Thyroid gland (tissue), 4 donors: ENCODE data around the gene PPIE. TPM values are rescaled to one million over a fixed set of nuclear protein-coding genes. Genes with fewer than 3 reads are reported as not detected.
"Not testable (repeated sequence)": the region's sequence is repeated elsewhere in the genome, so short reads cannot be mapped to it uniquely, and the experiment has no call there.

ENCODE experiments used
- DNase-seq, 2 donors: peaks; one replicate each; pipeline ENCODE4 v3.0.0-alpha.2; 2019
- H3K27ac ChIP-seq, 3 donors: fragments of 200-600 bp; sonication (generic); 1 replicate in 2 of 3; 2 replicates in 1 of 3; pipeline ENCODE4 v1.5.1; 2016 to 2019; ENCODE audit warnings: mild to moderate bottlenecking in 1 of 3, moderate library complexity in 1 of 3
- H3K27me3 ChIP-seq: fragments of 200-600 bp; sonication (generic); one replicate; pipeline ENCODE4 v1.5.1; 2019
- H3K36me3 ChIP-seq, 2 donors: fragments of 200-600 bp; sonication (generic); one replicate each; pipeline ENCODE4 v1.5.1; 2016 to 2019
- H3K4me1 ChIP-seq, 2 donors: fragments of 200-600 bp; sonication (generic); one replicate each; pipeline ENCODE4 v1.5.1; 2017 to 2019
- H3K4me3 ChIP-seq, 3 donors: fragments of 200-600 bp; sonication (generic); replicated peaks in 1 of 3; 1 replicate in 2 of 3; 2 replicates in 1 of 3; pipeline ENCODE4 v1.5.1; 2016; ENCODE audit warnings: mild to moderate bottlenecking in 1 of 3
- H3K9me3 ChIP-seq: fragments of 200-600 bp; sonication (generic); one replicate; pipeline ENCODE4 v1.5.1; 2017
- CTCF ChIP-seq, 6 experiments: fragments of 200-600 bp in 3 of 6; fragments of 450-650 bp in 3 of 6; sonication (generic) in 3 of 6; IDR thresholded peaks; one replicate each; pipeline ENCODE4 v1.5.1; 2016 to 2019; ENCODE audit warnings: antibody characterized with exemption in 6 of 6, mild to moderate bottlenecking in 2 of 6, inconsistent platforms in 1 of 6, moderate library complexity in 1 of 6
- POLR2A ChIP-seq, 2 donors: fragments of 450-650 bp; IDR thresholded peaks; one replicate each; pipeline ENCODE4 v1.6.1; 2017; ENCODE audit warnings: antibody characterized with exemption in 2 of 2, mild to moderate bottlenecking in 2 of 2, moderate library complexity in 1 of 2
- WGBS, 2 donors: methylation state at CpG; one replicate each; pipeline ENCODE4 v1.1.5; 2017; 5-methylcytosine and 5-hydroxymethylcytosine counted together
- intact Hi-C: fragments of 100-400 bp; cut with DNase I; formaldehyde crosslinking; loops from one replicate; pipeline ENCODE4 v1.15.1; 2023
- total RNA-seq, 4 donors: library from RNA; depleted of rRNA; stranded (reverse); fragments of >200 nt; gene quantifications; one replicate each; pipeline ENCODE4 v1.2.3, GENCODE V29; 2016

Gene PPIE
- total RNA-seq, 4 donors from 2014 or later, result 47.1 to 52.7 (median 50.9) TPM

DNA sequence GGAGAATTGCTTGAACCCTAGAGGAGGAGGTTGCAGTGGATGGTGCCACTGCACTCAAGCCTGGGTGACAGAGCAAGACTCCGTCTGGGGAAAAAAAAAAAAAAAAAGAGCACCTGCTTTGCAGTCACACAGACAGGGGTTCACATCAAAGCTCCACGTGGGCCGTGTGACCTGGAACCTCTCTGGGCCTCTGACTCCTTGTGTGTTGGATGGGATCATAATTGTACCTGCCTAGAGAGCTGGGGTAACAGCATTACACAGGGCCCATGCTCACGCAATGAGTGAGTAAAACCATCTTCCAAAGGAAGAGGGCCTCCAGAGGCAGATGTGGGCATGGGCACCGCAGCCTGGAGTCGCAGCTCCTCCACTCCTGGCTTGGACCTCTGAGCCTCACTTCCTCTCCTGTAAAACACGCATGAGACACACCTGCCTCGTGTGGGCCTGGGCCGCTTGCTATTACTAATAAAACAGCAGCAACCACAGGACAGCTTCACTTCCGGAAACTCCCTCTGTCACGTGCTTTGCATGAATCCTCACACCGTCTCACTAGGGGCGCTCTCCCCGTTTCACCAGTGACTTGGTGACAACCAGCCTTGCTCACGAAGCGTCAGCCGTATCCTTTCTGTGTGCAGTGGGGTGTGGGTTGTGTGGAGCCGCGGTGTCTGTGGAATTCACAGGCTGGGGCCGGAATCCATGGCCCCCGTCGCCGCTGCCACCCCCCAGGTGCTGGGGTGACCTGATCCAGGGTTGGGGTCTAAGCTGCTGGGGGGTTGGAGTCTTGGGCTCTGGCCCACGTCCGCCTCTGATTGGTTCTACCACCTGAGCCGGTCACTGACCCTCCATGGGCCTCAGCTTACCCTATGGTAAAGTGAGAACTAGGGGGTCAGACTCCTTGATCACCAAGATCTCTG, 60.4 kb downstream of the PPIE start:
- H3K27me3 ChIP-seq, H3K4me3 ChIP-seq, intact Hi-C loops, H3K36me3 ChIP-seq, H3K9me3 ChIP-seq, H3K4me1 ChIP-seq: not testable (repeated sequence)
- peak overlapping the region in 1 of 3 donors; percentile 48 for H3K27ac ChIP-seq
- DNase-seq, result peak; percentile 78 to 86
- WGBS, 2 donors, result 49 to 51% methylated on average over 16 to 17 of the region's 26 CpGs
- peak in 2 of 6 experiments; percentile 0 to 37 for TF ChIP-seq CTCF (IDR thresholded peaks at IDR 0.05)

DNA sequence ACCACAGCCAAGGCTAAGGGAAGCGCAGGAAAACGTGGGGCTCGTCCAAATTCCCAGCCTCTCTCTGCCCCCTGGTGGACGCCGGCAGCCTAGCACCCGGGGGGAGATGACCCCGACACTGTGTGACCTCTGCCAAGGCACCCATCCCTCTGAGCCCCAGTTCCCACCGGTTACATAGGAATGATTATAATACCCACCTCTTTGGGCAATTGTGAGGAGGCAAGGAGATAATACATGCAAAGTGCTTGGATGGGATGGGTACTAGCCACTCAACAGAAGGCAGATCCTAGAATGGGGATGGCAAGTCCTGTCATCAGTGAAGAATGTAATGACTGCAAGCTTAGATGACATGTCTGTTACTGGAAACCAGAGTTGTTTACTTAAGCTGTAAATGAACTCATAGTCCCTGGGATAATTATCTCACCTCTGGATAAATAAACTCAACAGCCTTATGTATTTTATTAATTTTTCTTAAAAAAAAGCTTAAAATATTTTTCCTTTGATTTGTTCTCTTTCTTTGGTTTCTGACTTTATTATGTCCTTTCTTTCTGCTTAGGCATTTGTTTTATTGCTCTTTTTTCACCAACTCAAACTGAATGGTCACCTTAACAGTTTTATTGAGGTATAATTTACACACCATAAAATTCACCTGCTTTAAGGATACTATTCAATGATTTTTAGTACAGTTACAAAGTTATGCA, 61.2 kb downstream of the PPIE start:
- H3K4me3 ChIP-seq, result no peak overlapping the region

GRCh38 chr1:39800471-39800835, 61.8 kb downstream of the PPIE start:
- H3K36me3 ChIP-seq, result no peaks in the 10 kb centered on the region
- TF ChIP-seq CTCF (IDR thresholded peaks at IDR 0.05) (no peak), POLR2A (IDR thresholded peaks at IDR 0.05) (no peak)
- intact Hi-C loops, result no loop called here
- no peaks in the 10 kb centered on the region for H3K27me3 ChIP-seq
- no peak overlapping the region for H3K4me3 ChIP-seq
- 87 to 93% methylated on average over 3 of the region's 3 CpGs for WGBS, 2 donors
- DNase-seq, result no peak
- H3K27ac ChIP-seq, result no peak overlapping the region
- H3K9me3 ChIP-seq, result no peaks in the 10 kb centered on the region
- H3K4me1 ChIP-seq, result no peaks in the 10 kb centered on the region

More for the DNA sequence above, 61.2 kb downstream of the PPIE start:
- H3K9me3 ChIP-seq, result no peaks in the 10 kb centered on the region
- peak overlapping the region in 1 of 3 donors; percentile 48 for H3K27ac ChIP-seq
- H3K36me3 ChIP-seq, result no peaks in the 10 kb centered on the region
- peak; percentile 72 to 78 for DNase-seq
- H3K27me3 ChIP-seq, result no peaks in the 10 kb centered on the region
- no peaks in the 10 kb centered on the region for H3K4me1 ChIP-seq
- WGBS, 2 donors, result 0 to 4% methylated on average over 8 of the region's 8 CpGs
- TF ChIP-seq POLR2A (IDR thresholded peaks at IDR 0.05), result no peak
- TF ChIP-seq CTCF (IDR thresholded peaks at IDR 0.05), result peak; percentile 56 to 92 (median 80)
- intact Hi-C loops, result no loop called here

- Histone ChIP-seq H3K9me3 (no peaks in the 10 kb centered on the region), H3K4me3 (no peak overlapping the region), H3K4me1 (no peaks in the 10 kb centered on the region), H3K27me3 (no peaks in the 10 kb centered on the region), H3K36me3 (no peaks in the 10 kb centered on the region), H3K27ac (no peak overlapping the region)
- 86 to 87% methylated on average over 14 of the region's 14 CpGs for WGBS, 2 donors
- no peak for DNase-seq
- TF ChIP-seq CTCF (IDR thresholded peaks at IDR 0.05) (no peak), POLR2A (IDR thresholded peaks at IDR 0.05) (no peak)
- intact Hi-C loops, result no loop called here
Measured at GRCh38 chr1:39802496-39803260, 64.0 kb downstream of the PPIE start.
